H1 (cell line): ENCODE results near the gene SMARCC1. TPM values are rescaled to one million over a fixed set of nuclear protein-coding genes. Genes with fewer than 3 reads are reported as not detected.
A peak's percentile ranks its signal among the peaks of the same experiment; 100 is the strongest.

Experiments used
- BRCA1 ChIP-seq: IDR thresholded peaks from 2 replicates; pipeline ENCODE4 v1.6.1; 2012; ENCODE audit warnings: low read depth, low read length, improper control_type of control experiment
- CHD2 ChIP-seq: IDR thresholded peaks from 2 replicates; pipeline ENCODE4 v1.6.1; 2012; ENCODE audit warnings: low read length, improper control_type of control experiment
- EZH2 ChIP-seq: fragments of 200-600 bp; sonication (generic); IDR thresholded peaks from 2 replicates; pipeline ENCODE4 v1.7.1; 2012; ENCODE audit warnings: low read depth, mild to moderate bottlenecking, moderate library complexity, low read length, inconsistent platforms; ENCODE audit not compliant: severe bottlenecking
- POU5F1 ChIP-seq: IDR thresholded peaks from 2 replicates; pipeline ENCODE4 v1.6.1; 2011; ENCODE audit warnings: low read depth, mild to moderate bottlenecking, low read length, moderate library complexity
- polyA plus RNA-seq, 7 experiments: library from polyadenylated mRNA; depleted of rRNA in 3 of 7; stranded (reverse) in 5 of 7; unstranded in 2 of 7; fragments of >200 nt in 5 of 7; fragments of 200-250 nt in 2 of 7; gene quantifications; 1 replicate in 5 of 7; 2 replicates in 1 of 7; 4 replicates in 1 of 7; pipeline versions ENCODE4 v1.2.1 to v1.2.3, GENCODE V29; 2011 to 2013; ENCODE audit warnings: missing spikeins in 2 of 7, mixed read lengths in 2 of 7
- total RNA-seq: library from RNA; stranded (reverse); fragmentation: NEBNext Ultra II Directional; extraction: Animal tissue kit (Norgen Biotek cat#: 25700); gene quantifications from 2 replicates; pipeline ENCODE4 v1.2.1, GENCODE V29; 2021
- TF ChIP-seq, protein P1 (sequence below), 3 experiments: IDR thresholded peaks; 1 replicate in 2 of 3; 2 replicates in 1 of 3; pipeline versions ENCODE4 v1.5.1 to v1.6.1; 2011; ENCODE audit warnings: low read length in 3 of 3, mild to moderate bottlenecking in 3 of 3, inconsistent platforms in 2 of 3, low read depth in 1 of 3, moderate library complexity in 1 of 3; ENCODE audit not compliant: insufficient read depth in 1 of 3; ENCODE audit errors: control extremely low read depth in 1 of 3
- TF ChIP-seq, protein P2 (sequence below): fragments of 300-600 bp; sonication (generic); IDR thresholded peaks from 2 replicates; pipeline ENCODE4 v1.7.1; 2012; ENCODE audit warnings: low read length, moderate library complexity, mild to moderate bottlenecking, inconsistent platforms; ENCODE audit not compliant: insufficient replicate concordance
- TF ChIP-seq, protein P3 (sequence below): IDR thresholded peaks from 2 replicates; pipeline ENCODE4 v1.6.1; 2012; ENCODE audit warnings: inconsistent platforms

SMARCC1 gene
- total and polyA plus RNA-seq, 2 of the 8 experiments (the other 6 are each of a cell fraction or from before 2014, with no cell fraction given), result 64.1 to 335 TPM

DNA sequence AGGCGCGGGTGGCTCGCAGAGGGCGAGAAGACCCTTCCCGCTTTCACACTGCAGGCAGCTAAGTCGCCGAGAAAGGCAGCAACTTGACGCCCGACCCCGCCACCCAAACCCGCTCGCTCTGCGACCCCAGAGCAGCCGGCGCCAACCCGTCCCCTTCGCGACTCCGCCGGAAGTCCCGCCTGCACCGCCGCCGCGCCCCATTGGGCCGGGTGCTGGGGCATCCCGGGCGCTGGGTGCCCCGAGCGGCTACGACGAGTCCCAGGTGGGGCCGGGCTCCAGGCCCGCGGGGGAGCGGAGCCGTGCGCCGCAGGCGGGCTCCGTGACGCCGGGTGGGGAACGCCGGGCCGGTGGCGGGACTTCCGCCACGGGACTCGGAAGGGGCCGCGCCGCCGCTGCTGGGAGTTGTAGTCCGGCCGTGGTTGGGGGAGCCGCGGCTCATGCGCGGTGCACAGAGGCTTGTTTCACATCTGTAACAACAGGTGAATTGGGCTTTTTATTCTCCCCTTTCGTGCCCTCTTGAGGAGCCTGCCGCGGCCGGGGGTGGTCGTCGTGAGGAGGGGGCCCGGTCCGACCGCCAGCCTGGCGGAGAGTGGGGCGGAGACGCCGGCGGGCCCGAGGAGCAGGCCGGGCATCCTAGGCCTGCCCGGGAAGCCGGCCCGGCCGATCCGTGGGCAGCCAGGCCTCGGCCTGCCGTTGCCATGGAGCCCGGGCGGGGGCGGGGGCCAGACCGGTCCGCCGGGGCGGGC, 21.2 kb upstream of the SMARCC1 start, which contains the start of gene DHX30 (continued):
- TF ChIP-seq, protein P1, sequence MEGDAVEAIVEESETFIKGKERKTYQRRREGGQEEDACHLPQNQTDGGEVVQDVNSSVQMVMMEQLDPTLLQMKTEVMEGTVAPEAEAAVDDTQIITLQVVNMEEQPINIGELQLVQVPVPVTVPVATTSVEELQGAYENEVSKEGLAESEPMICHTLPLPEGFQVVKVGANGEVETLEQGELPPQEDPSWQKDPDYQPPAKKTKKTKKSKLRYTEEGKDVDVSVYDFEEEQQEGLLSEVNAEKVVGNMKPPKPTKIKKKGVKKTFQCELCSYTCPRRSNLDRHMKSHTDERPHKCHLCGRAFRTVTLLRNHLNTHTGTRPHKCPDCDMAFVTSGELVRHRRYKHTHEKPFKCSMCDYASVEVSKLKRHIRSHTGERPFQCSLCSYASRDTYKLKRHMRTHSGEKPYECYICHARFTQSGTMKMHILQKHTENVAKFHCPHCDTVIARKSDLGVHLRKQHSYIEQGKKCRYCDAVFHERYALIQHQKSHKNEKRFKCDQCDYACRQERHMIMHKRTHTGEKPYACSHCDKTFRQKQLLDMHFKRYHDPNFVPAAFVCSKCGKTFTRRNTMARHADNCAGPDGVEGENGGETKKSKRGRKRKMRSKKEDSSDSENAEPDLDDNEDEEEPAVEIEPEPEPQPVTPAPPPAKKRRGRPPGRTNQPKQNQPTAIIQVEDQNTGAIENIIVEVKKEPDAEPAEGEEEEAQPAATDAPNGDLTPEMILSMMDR (IDR thresholded peaks at IDR 0.05; ENCODE audit: control extremely low read depth in 1 of 3, insufficient read depth in 1 of 3, low read depth in 1 of 3, low read length in 3 of 3), result no peak
- no peak for TF ChIP-seq BRCA1
- no peak for TF ChIP-seq EZH2
- TF ChIP-seq POU5F1, result no peak
- TF ChIP-seq, protein P2, sequence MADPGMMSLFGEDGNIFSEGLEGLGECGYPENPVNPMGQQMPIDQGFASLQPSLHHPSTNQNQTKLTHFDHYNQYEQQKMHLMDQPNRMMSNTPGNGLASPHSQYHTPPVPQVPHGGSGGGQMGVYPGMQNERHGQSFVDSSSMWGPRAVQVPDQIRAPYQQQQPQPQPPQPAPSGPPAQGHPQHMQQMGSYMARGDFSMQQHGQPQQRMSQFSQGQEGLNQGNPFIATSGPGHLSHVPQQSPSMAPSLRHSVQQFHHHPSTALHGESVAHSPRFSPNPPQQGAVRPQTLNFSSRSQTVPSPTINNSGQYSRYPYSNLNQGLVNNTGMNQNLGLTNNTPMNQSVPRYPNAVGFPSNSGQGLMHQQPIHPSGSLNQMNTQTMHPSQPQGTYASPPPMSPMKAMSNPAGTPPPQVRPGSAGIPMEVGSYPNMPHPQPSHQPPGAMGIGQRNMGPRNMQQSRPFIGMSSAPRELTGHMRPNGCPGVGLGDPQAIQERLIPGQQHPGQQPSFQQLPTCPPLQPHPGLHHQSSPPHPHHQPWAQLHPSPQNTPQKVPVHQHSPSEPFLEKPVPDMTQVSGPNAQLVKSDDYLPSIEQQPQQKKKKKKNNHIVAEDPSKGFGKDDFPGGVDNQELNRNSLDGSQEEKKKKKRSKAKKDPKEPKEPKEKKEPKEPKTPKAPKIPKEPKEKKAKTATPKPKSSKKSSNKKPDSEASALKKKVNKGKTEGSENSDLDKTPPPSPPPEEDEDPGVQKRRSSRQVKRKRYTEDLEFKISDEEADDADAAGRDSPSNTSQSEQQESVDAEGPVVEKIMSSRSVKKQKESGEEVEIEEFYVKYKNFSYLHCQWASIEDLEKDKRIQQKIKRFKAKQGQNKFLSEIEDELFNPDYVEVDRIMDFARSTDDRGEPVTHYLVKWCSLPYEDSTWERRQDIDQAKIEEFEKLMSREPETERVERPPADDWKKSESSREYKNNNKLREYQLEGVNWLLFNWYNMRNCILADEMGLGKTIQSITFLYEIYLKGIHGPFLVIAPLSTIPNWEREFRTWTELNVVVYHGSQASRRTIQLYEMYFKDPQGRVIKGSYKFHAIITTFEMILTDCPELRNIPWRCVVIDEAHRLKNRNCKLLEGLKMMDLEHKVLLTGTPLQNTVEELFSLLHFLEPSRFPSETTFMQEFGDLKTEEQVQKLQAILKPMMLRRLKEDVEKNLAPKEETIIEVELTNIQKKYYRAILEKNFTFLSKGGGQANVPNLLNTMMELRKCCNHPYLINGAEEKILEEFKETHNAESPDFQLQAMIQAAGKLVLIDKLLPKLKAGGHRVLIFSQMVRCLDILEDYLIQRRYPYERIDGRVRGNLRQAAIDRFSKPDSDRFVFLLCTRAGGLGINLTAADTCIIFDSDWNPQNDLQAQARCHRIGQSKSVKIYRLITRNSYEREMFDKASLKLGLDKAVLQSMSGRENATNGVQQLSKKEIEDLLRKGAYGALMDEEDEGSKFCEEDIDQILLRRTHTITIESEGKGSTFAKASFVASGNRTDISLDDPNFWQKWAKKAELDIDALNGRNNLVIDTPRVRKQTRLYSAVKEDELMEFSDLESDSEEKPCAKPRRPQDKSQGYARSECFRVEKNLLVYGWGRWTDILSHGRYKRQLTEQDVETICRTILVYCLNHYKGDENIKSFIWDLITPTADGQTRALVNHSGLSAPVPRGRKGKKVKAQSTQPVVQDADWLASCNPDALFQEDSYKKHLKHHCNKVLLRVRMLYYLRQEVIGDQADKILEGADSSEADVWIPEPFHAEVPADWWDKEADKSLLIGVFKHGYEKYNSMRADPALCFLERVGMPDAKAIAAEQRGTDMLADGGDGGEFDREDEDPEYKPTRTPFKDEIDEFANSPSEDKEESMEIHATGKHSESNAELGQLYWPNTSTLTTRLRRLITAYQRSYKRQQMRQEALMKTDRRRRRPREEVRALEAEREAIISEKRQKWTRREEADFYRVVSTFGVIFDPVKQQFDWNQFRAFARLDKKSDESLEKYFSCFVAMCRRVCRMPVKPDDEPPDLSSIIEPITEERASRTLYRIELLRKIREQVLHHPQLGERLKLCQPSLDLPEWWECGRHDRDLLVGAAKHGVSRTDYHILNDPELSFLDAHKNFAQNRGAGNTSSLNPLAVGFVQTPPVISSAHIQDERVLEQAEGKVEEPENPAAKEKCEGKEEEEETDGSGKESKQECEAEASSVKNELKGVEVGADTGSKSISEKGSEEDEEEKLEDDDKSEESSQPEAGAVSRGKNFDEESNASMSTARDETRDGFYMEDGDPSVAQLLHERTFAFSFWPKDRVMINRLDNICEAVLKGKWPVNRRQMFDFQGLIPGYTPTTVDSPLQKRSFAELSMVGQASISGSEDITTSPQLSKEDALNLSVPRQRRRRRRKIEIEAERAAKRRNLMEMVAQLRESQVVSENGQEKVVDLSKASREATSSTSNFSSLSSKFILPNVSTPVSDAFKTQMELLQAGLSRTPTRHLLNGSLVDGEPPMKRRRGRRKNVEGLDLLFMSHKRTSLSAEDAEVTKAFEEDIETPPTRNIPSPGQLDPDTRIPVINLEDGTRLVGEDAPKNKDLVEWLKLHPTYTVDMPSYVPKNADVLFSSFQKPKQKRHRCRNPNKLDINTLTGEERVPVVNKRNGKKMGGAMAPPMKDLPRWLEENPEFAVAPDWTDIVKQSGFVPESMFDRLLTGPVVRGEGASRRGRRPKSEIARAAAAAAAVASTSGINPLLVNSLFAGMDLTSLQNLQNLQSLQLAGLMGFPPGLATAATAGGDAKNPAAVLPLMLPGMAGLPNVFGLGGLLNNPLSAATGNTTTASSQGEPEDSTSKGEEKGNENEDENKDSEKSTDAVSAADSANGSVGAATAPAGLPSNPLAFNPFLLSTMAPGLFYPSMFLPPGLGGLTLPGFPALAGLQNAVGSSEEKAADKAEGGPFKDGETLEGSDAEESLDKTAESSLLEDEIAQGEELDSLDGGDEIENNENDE, result no peak
- TF ChIP-seq, protein P3, sequence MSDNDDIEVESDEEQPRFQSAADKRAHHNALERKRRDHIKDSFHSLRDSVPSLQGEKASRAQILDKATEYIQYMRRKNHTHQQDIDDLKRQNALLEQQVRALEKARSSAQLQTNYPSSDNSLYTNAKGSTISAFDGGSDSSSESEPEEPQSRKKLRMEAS, result no peak
- TF ChIP-seq CHD2, result 0 out of 2 replicates have a peak, but pooled peaks have one; percentile 14
